Measurements from ENCODE around the gene ATAD3A. TPM values are rescaled to one million over a fixed set of nuclear protein-coding genes. Genes with fewer than 3 reads are reported as not detected.

ATAD3A gene
- total RNA-seq, 1 experiment from 2014 or later: 71.2 TPM

GRCh38 chr1:1534401-1535154 is 22.6 kb downstream of the ATAD3A start (continued):
- no peak for TF ChIP-seq TP53 (CRISPR knock-in tag; IDR thresholded peaks at IDR 0.05)

GRCh38 chr1:1535201-1536018 is 23.4 kb downstream of the ATAD3A start:
- Mint-ChIP-seq H3K4me3 (no peak overlapping the region), H3K4me1 (peaks cover 3% of the 10 kb centered on the region; the same call in 1 of the 2 replicates), H3K9me3 (peaks cover 5% of the 10 kb centered on the region), H3K27ac (no peak overlapping the region), H3K27me3 (ENCODE audit: low read depth) (no peaks in the 10 kb centered on the region), H3K36me3 (peaks cover 10% of the 10 kb centered on the region)
- CTCF ChIA-PET: interaction anchor here (0.8 to 1.3 kb wide), 3 partner anchors 17 to 63 kb away, joined by 3 to 4 read pairs (median 3); no protein-coding TSS in a partner anchor
- TF ChIP-seq AFF4 (CRISPR knock-in tag; IDR thresholded peaks at IDR 0.05; ENCODE audit: borderline replicate concordance) (no peak), ARID4B (CRISPR knock-in tag; IDR thresholded peaks at IDR 0.05; ENCODE audit: borderline replicate concordance) (no peak)
- POLR2A ChIA-PET: no interaction called here
- no peak for DNase-seq (ENCODE audit: low spot score)
- no peak for ATAC-seq

GRCh38 chr1:1536019-1536937 is 24.3 kb downstream of the ATAD3A start:
- CTCF ChIA-PET: interaction anchor here (0.8 to 1.3 kb wide), 3 partner anchors 16 to 63 kb away, joined by 3 to 4 read pairs (median 3); no protein-coding TSS in a partner anchor
- no peaks in the 10 kb centered on the region for H3K27me3 Mint-ChIP-seq (ENCODE audit: low read depth)
- POLR2A ChIA-PET: no interaction called here
- no peak for ATAC-seq
- no peak for DNase-seq (ENCODE audit: low spot score)
- H3K36me3 Mint-ChIP-seq: peaks cover 6% of the 10 kb centered on the region
- peaks cover 3% of the 10 kb centered on the region; the same call in 1 of the 2 replicates for H3K4me1 Mint-ChIP-seq
- peak overlapping the region; percentile 63 for H3K27ac Mint-ChIP-seq
- no peak overlapping the region for H3K4me3 Mint-ChIP-seq
- peaks cover 5% of the 10 kb centered on the region for H3K9me3 Mint-ChIP-seq
- no peak for TF ChIP-seq CREB1 (CRISPR knock-in tag; IDR thresholded peaks at IDR 0.05)
- no peak for TF ChIP-seq OVOL2 (CRISPR knock-in tag; IDR thresholded peaks at IDR 0.05; ENCODE audit: borderline replicate concordance)
- no peak for TF ChIP-seq PREB (CRISPR knock-in tag; IDR thresholded peaks at IDR 0.05; ENCODE audit: borderline replicate concordance)
- no peak for TF ChIP-seq AR (CRISPR knock-in tag; IDR thresholded peaks at IDR 0.05)
- TF ChIP-seq ZNF396 (CRISPR knock-in tag; IDR thresholded peaks at IDR 0.05; ENCODE audit: borderline replicate concordance): no peak
- no peak for TF ChIP-seq SOX15 (CRISPR knock-in tag; IDR thresholded peaks at IDR 0.05)
- TF ChIP-seq ZNF281 (CRISPR knock-in tag; IDR thresholded peaks at IDR 0.05): no peak
- TF ChIP-seq NR2C2 (CRISPR knock-in tag; IDR thresholded peaks at IDR 0.05): no peak
- TF ChIP-seq NFATC4 (CRISPR knock-in tag; IDR thresholded peaks at IDR 0.05): no peak
- no peak for TF ChIP-seq CREM (CRISPR knock-in tag; IDR thresholded peaks at IDR 0.05)
